Measurements from ENCODE around the gene ST8SIA6.

- TF ChIP-seq CTCF (conservative IDR thresholded peaks at IDR 0.05; ENCODE audit: low read length) (no peak), EZH2phosphoT487 (IDR thresholded peaks at IDR 0.05; ENCODE audit: borderline replicate concordance) (no peak)
These were observed 162.0 kb downstream of the ST8SIA6 start for GRCh38 chr10:17292375-17292774.

Data from Loucy (cell line).